HG03103 (cell line): Measurements from ENCODE around the gene EPHB1.
A peak's percentile ranks its signal among the peaks of the same experiment; 100 is the strongest.

Source experiments
- ATAC-seq: cut with Tn5 transposase; IDR thresholded peaks from one replicate; pipeline ENCODE4 v1.9.1; 2021; ENCODE audit warnings: low read depth; ENCODE audit not compliant: unreplicated experiment

The EPHB1 gene

GRCh38 chr3:134873789-134874188 lies 78.7 kb downstream of the EPHB1 start:
- no peak for ATAC-seq

- ATAC-seq, result no peak
Measured at GRCh38 chr3:134874737-134875413, 79.8 kb downstream of the EPHB1 start.

- ATAC-seq, result no peak
Measured at GRCh38 chr3:134876836-134877235, 81.8 kb downstream of the EPHB1 start.

- no peak for ATAC-seq
Measured at GRCh38 chr3:134877788-134878187, 82.7 kb downstream of the EPHB1 start.

GRCh38 chr3:134879990-134880389 lies 84.9 kb downstream of the EPHB1 start:
- no peak for ATAC-seq

GRCh38 chr3:134880431-134880830 lies 85.4 kb downstream of the EPHB1 start:
- no peak for ATAC-seq

GRCh38 chr3:134881305-134881704 lies 86.2 kb downstream of the EPHB1 start:
- ATAC-seq, result no peak

- no peak for ATAC-seq
Measured at GRCh38 chr3:134883697-134884385, 88.8 kb downstream of the EPHB1 start.

GRCh38 chr3:134885877-134886621 lies 91.0 kb downstream of the EPHB1 start:
- ATAC-seq, result peak; percentile 90

GRCh38 chr3:134886991-134887390 lies 91.9 kb downstream of the EPHB1 start:
- ATAC-seq, result no peak

- no peak for ATAC-seq
Measured at GRCh38 chr3:134887536-134887935, 92.5 kb downstream of the EPHB1 start.

GRCh38 chr3:134892326-134892725 lies 97.3 kb downstream of the EPHB1 start:
- no peak for ATAC-seq

- ATAC-seq, result no peak
Measured at GRCh38 chr3:134892761-134893160, 97.7 kb downstream of the EPHB1 start.

GRCh38 chr3:134894533-134894932 lies 99.5 kb downstream of the EPHB1 start:
- no peak for ATAC-seq

- no peak for ATAC-seq
Measured at GRCh38 chr3:134895181-134895580, 100.1 kb downstream of the EPHB1 start.

- no peak for ATAC-seq
Measured at GRCh38 chr3:134896141-134896540, 101.1 kb downstream of the EPHB1 start.

GRCh38 chr3:134896696-134897095 lies 101.6 kb downstream of the EPHB1 start:
- ATAC-seq, result no peak

- ATAC-seq, result no peak
Measured at GRCh38 chr3:134897391-134898141, 102.5 kb downstream of the EPHB1 start.

- ATAC-seq, result no peak
Measured at GRCh38 chr3:134898181-134898754, 103.2 kb downstream of the EPHB1 start.

GRCh38 chr3:134899786-134900185 lies 104.7 kb downstream of the EPHB1 start:
- no peak for ATAC-seq

- ATAC-seq, result no peak
Measured at GRCh38 chr3:134900482-134900881, 105.4 kb downstream of the EPHB1 start.
